Measurements from ENCODE around the gene GSTO1.

DNA sequence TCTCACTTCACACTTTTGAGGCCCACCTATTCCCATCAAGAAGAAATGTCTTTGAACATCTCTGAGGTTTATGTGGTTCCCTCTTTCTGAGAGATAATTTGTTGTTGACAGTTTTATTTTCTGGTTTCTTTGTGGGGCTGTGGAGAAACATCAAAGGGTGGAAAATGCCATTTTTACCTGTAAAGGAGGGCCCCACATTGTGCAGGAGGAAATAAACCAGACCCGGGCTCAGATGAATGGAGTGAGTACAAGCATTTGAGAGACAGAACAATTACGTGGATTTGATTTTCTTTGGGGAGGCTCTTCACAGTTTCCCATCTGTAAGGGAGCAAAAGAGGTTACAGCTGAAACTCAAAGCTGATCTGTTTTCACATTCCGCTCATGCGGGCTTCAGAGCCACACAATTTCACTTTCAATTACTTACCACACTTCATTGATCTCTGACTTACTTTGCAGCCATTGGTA is 53.8 kb downstream of the GSTO1 start:
- TF ChIP-seq POLR2A (IDR thresholded peaks at IDR 0.05; ENCODE audit: low read length) (no peak), GATA1 (IDR thresholded peaks at IDR 0.05; ENCODE audit: low read depth, low read length) (no peak)
